Lung (tissue), 12 donors: Measurements from ENCODE around the gene ZNF296. TPM values are rescaled to one million over a fixed set of nuclear protein-coding genes. Genes with fewer than 3 reads are reported as not detected.

Experiments
- ATAC-seq: fragments of 200-7000 bp; cut with Tn5 transposase; one replicate; pipeline ENCODE4 v1.9.1; 2020; ENCODE audit warnings: moderate number of reproducible peaks; ENCODE audit not compliant: insufficient read depth, low FRiP score
- DNase-seq, 3 donors: peaks; one replicate each; pipeline ENCODE4 v3.0.0-alpha.2; 2013 to 2017
- H3K27ac ChIP-seq, 2 donors: one replicate each; pipeline ENCODE4 v1.5.1; 2013; ENCODE audit warnings: mild to moderate bottlenecking in 2 of 2, moderate library complexity in 2 of 2, control low read depth in 1 of 2, inconsistent platforms in 1 of 2, low read depth in 1 of 2, low read length in 1 of 2
- H3K27me3 ChIP-seq, 3 donors: one replicate each; pipeline ENCODE4 v1.5.1; 2013; ENCODE audit warnings: low read length in 2 of 3; ENCODE audit not compliant: control insufficient read depth in 3 of 3, insufficient read depth in 3 of 3
- H3K36me3 ChIP-seq, 4 donors: one replicate each; pipeline ENCODE4 v1.5.1; 2013; ENCODE audit warnings: low read length in 4 of 4, mild to moderate bottlenecking in 1 of 4, moderate library complexity in 1 of 4; ENCODE audit not compliant: control insufficient read depth in 4 of 4, insufficient read depth in 4 of 4
- H3K4me1 ChIP-seq, 5 donors: one replicate each; pipeline ENCODE4 v1.5.1; 2013; ENCODE audit warnings: low read length in 5 of 5, mild to moderate bottlenecking in 2 of 5, moderate library complexity in 1 of 5; ENCODE audit not compliant: control insufficient read depth in 5 of 5, insufficient read depth in 5 of 5
- H3K4me3 ChIP-seq: one replicate; pipeline ENCODE4 v1.5.1; 2013; ENCODE audit warnings: mild to moderate bottlenecking, control low read depth, moderate library complexity
- H3K9ac ChIP-seq, 2 donors: one replicate each; pipeline ENCODE4 v1.5.1; 2013; ENCODE audit warnings: low read length in 2 of 2, control low read depth in 1 of 2; ENCODE audit not compliant: insufficient read depth in 1 of 2
- H3K9me3 ChIP-seq, 4 donors: one replicate each; pipeline ENCODE4 v1.5.1; 2013; ENCODE audit warnings: low read length in 3 of 4, mild to moderate bottlenecking in 1 of 4, moderate library complexity in 1 of 4; ENCODE audit not compliant: control insufficient read depth in 4 of 4, insufficient read depth in 3 of 4
- WGBS, 2 donors: extraction: QIAGEN DNeasy Blood & Tissue Kit; methylation state at CpG; one replicate each; pipeline ENCODE4 v1.1.7; 2013; 5-methylcytosine and 5-hydroxymethylcytosine counted together
- polyA plus RNA-seq, 2 donors: library from polyadenylated mRNA; stranded (reverse); fragments of 200-250 nt; gene quantifications; one replicate each; pipeline ENCODE4 v1.2.1, GENCODE V29; 2013
- total RNA-seq, 2 donors: library from RNA; depleted of rRNA in 1 of 2; stranded (reverse); fragments of >200 nt in 1 of 2; gene quantifications; one replicate each; pipeline ENCODE4 v1.2.1, GENCODE V29; 2014 to 2021
- TF ChIP-seq, protein P1 (sequence below): IDR thresholded peaks from 2 replicates; pipeline ENCODE4 v1.5.1; 2012; ENCODE audit warnings: mild to moderate bottlenecking; ENCODE audit errors: control extremely low read depth, extremely low read depth
- donor health status: control.
- donor health status: control.
- donor health status: Bipolar disorder and iron deficiency.
- donor health status: healthy.
- donor health status: DM: yes; HTN: yes; CAD: no.

Gene ZNF296
- total and polyA plus RNA-seq, 4 donors, result 0.43 to 3.9 (median 2.8) TPM

DNA sequence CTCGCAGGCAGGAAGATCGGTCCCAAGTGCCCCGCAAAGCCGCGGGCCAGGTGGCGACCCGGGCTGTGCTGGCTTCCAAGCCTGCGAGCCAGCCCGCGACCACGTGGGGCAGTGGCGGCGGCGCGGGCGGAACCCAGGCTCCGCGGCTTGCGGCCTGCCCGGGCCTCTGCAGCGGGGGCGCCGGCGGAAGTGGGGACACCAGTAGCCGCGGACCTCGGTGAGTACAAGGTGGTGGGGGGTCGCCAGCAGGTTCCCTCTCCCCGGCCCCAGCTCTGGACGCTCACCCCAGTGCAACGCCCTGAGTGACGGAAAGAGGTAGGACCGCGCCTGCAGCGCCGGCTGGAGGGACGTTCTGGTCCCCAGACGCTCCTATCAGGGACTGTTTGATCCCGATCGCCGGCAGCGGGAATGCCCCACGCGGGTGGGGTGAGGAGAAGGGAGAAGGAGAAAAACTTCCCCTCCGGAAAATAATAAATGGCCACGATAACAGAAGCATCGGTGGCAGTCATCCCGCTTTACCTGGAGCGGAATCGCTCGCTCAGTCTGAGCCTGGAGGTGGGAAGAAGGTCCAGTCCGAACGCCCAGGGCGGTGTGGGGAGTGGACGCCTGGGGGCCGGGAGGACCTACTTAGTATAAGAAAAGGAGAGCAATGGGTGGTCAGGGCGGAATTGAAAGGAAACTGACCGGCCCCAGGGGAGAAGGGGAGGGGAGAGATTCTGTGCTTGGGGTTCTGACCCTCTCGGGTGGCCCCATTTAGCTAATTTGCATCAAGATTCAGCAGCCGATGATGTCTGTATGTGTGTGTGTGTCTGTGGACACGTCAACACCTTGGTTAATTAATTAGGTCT is 3.0 kb upstream of the ZNF296 start, which contains the start of gene GEMIN7:
Gene GEMIN7, plus strand, starts transcription at position 198 of the 848 bp plus-strand sequence. CDS start 10,855 bp downstream, outside the sequence.
- ATAC-seq (peak; percentile 70), DNase-seq (peak; percentile 69 to 81 (median 80))
- peak within 1 kb of the TSS; percentile 76 for H3K4me3 ChIP-seq
- H3K4me1 ChIP-seq, result peaks cover 5 to 14% (median 7%) of the 10 kb centered on the region in 5 donors
- H3K27me3 ChIP-seq, result no peaks in the 10 kb centered on the region
- TF ChIP-seq, protein P1, sequence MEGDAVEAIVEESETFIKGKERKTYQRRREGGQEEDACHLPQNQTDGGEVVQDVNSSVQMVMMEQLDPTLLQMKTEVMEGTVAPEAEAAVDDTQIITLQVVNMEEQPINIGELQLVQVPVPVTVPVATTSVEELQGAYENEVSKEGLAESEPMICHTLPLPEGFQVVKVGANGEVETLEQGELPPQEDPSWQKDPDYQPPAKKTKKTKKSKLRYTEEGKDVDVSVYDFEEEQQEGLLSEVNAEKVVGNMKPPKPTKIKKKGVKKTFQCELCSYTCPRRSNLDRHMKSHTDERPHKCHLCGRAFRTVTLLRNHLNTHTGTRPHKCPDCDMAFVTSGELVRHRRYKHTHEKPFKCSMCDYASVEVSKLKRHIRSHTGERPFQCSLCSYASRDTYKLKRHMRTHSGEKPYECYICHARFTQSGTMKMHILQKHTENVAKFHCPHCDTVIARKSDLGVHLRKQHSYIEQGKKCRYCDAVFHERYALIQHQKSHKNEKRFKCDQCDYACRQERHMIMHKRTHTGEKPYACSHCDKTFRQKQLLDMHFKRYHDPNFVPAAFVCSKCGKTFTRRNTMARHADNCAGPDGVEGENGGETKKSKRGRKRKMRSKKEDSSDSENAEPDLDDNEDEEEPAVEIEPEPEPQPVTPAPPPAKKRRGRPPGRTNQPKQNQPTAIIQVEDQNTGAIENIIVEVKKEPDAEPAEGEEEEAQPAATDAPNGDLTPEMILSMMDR, result no peak
- peaks cover 0 to 11% (median 7%) of the 10 kb centered on the region in 4 donors for H3K36me3 ChIP-seq
- no peaks in the 10 kb centered on the region for H3K9me3 ChIP-seq
- WGBS, 2 donors, result 0 to 1% methylated on average over 60 to 61 of the region's 61 CpGs
- H3K27ac ChIP-seq, result peak within 1 kb of the TSS; percentile 63 to 82
- H3K9ac ChIP-seq, result peak within 1 kb of the TSS; percentile 63 to 82

DNA sequence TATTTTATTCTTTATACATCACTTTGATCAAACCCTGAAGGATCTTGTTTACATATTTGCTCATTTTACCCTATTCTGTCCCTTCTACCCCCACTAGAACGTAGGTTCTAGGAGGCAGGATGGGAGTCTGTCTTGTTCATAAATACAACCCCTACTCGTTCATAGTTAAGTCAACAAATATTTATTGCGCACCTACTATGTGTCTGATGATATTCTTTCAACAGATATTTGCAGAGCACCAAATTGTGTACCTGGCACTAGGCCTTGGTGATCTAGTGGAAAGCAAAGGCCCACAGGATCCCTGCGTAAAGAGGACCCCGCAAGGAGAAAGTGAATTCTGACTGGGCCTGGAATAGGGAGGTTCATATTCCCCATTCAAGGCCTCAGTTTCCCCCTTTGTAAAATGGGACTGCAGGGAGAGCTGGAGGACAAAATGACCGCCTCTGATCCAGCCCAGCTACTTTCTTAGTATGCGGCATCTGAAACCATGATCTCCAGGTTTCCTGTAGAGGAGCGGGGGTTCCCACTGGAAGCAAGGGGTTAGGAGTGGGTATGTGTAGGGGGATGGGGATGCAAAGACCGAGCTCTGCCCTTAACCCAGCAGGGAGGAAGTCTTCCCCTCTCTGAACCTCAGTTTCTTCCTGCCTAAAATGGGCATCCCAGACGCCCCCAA is 2.2 kb upstream of the ZNF296 start:
- peak overlapping the region in 1 of 2 donors; percentile 57 for H3K27ac ChIP-seq
- no peaks in the 10 kb centered on the region for H3K27me3 ChIP-seq
- no peaks in the 10 kb centered on the region for H3K9me3 ChIP-seq
- H3K4me3 ChIP-seq, result no peak overlapping the region
- no peak overlapping the region for H3K9ac ChIP-seq
- peaks cover 0 to 11% (median 7%) of the 10 kb centered on the region in 4 donors for H3K36me3 ChIP-seq
- DNase-seq, result no peak
- H3K4me1 ChIP-seq, result peaks cover 5 to 14% (median 7%) of the 10 kb centered on the region in 5 donors
- 58 to 62% methylated on average over 10 of the region's 10 CpGs for WGBS, 2 donors
- TF ChIP-seq, protein P1, result no peak
- ATAC-seq, result no peak

DNA sequence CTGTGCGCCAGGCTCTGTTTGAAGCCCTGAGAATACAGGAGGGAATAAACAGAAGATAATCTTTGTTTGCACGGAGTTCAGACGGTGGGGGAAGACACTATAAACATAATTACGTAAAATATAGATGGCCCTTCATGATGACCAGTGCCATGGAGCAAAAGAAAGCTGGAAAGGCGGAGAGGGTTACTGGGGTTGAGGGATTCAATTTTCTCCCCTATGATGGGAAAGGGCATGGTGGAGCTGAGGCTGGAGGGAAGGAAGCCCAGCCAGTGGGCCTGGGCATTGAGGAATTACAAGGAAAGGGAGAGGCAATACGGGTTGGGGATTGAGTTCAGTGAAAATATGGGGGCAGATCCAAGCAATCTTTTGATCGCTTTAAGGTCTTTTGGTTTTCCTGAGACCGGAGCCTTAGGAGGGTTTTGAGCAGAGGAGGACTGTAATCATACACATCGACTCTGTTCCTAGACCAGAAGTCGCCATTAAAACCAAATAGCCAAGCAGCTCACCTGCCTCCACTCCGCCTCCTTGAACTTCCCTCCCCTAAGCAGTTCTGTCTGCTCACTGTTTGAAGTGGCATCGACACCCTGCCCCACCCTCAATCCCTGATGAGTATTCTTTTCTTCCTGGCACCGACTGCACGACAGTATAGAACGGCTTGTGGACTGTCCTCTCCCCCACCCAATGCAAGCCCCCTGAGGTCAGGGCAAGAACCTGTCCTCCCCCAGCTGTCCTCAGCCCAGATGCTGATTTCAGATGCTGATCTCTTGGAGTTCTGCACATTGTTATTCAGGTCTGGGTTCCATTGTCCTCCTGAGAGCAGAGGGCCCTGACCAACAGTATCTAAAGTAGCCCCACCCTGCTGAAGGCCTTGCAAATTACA is 813 bp upstream of the ZNF296 start:
- Histone ChIP-seq H3K27me3 (no peaks in the 10 kb centered on the region), H3K4me3 (no peak overlapping the region), H3K9me3 (no peaks in the 10 kb centered on the region), H3K4me1 (peaks cover 5 to 14% (median 7%) of the 10 kb centered on the region in 5 donors), H3K36me3 (peaks cover 0 to 8% (median 5%) of the 10 kb centered on the region in 4 donors), H3K9ac (no peak overlapping the region), H3K27ac (no peak overlapping the region)
- ATAC-seq (no peak), DNase-seq (no peak)
- TF ChIP-seq, protein P1, result no peak
- 75 to 79% methylated on average over 15 of the region's 15 CpGs for WGBS, 2 donors
